ENCODE results near the gene SPIRE2. TPM values are rescaled to one million over a fixed set of nuclear protein-coding genes. Genes with fewer than 3 reads are reported as not detected.

The SPIRE2 gene
- total RNA-seq, 1 experiment from 2014 or later = 6.9 TPM

- DNase-seq (ENCODE audit: low spot score) = no peak
These were observed 67.4 kb downstream of the SPIRE2 start for GRCh38 chr16:89895482-89896250.

GRCh38 chr16:89897204-89897603 is 68.9 kb downstream of the SPIRE2 start:
- no peak for DNase-seq (ENCODE audit: low spot score)

- DNase-seq (ENCODE audit: low spot score) = no peak
These were observed 70.1 kb downstream of the SPIRE2 start for GRCh38 chr16:89898201-89898967.

GRCh38 chr16:89899879-89900481 is 71.7 kb downstream of the SPIRE2 start:
- peak; percentile 46 for DNase-seq (ENCODE audit: low spot score)

GRCh38 chr16:89900885-89901284 is 72.6 kb downstream of the SPIRE2 start:
- DNase-seq (ENCODE audit: low spot score) = no peak

GRCh38 chr16:89902980-89903379 is 74.7 kb downstream of the SPIRE2 start:
- DNase-seq (ENCODE audit: low spot score) = no peak

GRCh38 chr16:89903908-89904515 is 75.7 kb downstream of the SPIRE2 start:
- DNase-seq (ENCODE audit: low spot score) = no peak

GRCh38 chr16:89904606-89905510 is 76.6 kb downstream of the SPIRE2 start:
- DNase-seq (ENCODE audit: low spot score) = no peak

GRCh38 chr16:89905511-89906139 is 77.3 kb downstream of the SPIRE2 start:
- DNase-seq (ENCODE audit: low spot score) = peak; percentile 59

- DNase-seq (ENCODE audit: low spot score) = no peak
These were observed 78.1 kb downstream of the SPIRE2 start for GRCh38 chr16:89906140-89907025.

GRCh38 chr16:89907055-89907814 is 79.0 kb downstream of the SPIRE2 start:
- no peak for DNase-seq (ENCODE audit: low spot score)

- no peak for DNase-seq (ENCODE audit: low spot score)
These were observed 80.0 kb downstream of the SPIRE2 start for GRCh38 chr16:89908236-89908635.

GRCh38 chr16:89909777-89910716 is 81.8 kb downstream of the SPIRE2 start:
- peak; percentile 89 for DNase-seq (ENCODE audit: low spot score)

GRCh38 chr16:89910717-89911354 is 82.6 kb downstream of the SPIRE2 start:
- no peak for DNase-seq (ENCODE audit: low spot score)

GRCh38 chr16:89911375-89911774 is 83.1 kb downstream of the SPIRE2 start:
- DNase-seq (ENCODE audit: low spot score) = no peak

- DNase-seq (ENCODE audit: low spot score) = no peak
These were observed 83.9 kb downstream of the SPIRE2 start for GRCh38 chr16:89912143-89912542.

GRCh38 chr16:89912627-89913026 is 84.4 kb downstream of the SPIRE2 start:
- no peak for DNase-seq (ENCODE audit: low spot score)
